Measurements from ENCODE around the gene CACTIN. TPM values are rescaled to one million over a fixed set of nuclear protein-coding genes. Genes with fewer than 3 reads are reported as not detected.

The CACTIN gene
- total RNA-seq, 1 experiment from 2014 or later = 25.1 TPM

GRCh38 chr19:3614858-3615505 is 11.6 kb downstream of the CACTIN start:
- no peak overlapping the region for H3K4me3 Mint-ChIP-seq (ENCODE audit: unreplicated experiment)
- H3K27me3 Mint-ChIP-seq (ENCODE audit: insufficient read depth, unreplicated experiment) = no peaks in the 10 kb centered on the region
- H3K36me3 Mint-ChIP-seq (ENCODE audit: insufficient read depth, unreplicated experiment) = peaks cover 12% of the 10 kb centered on the region
- H3K27ac Mint-ChIP-seq (ENCODE audit: low read depth, unreplicated experiment) = no peak overlapping the region
- TF ChIP-seq CTCF (IDR thresholded peaks at IDR 0.05; ENCODE audit: unreplicated experiment) = no peak
- DNase-seq (ENCODE audit: unreplicated experiment) = no peak
- ChIA-PET POLR2A (interaction anchor here (0.9 kb wide), 1 partner anchor 24 kb away, joined by 3 read pairs; no protein-coding TSS in a partner anchor), CTCF (no interaction called here)
- no peaks in the 10 kb centered on the region for H3K9me3 Mint-ChIP-seq (ENCODE audit: unreplicated experiment)
- no TSS peak for BruUV-seq (replicated peaks)
- no peaks in the 10 kb centered on the region for H3K4me1 Mint-ChIP-seq (ENCODE audit: insufficient read depth, unreplicated experiment)
- intact Hi-C loops (cut with micrococcal nuclease) = no loop called here

GRCh38 chr19:3613818-3614661 is 12.6 kb downstream of the CACTIN start:
- Mint-ChIP-seq H3K36me3 (ENCODE audit: insufficient read depth, unreplicated experiment) (peaks cover 4% of the 10 kb centered on the region), H3K27me3 (ENCODE audit: insufficient read depth, unreplicated experiment) (no peaks in the 10 kb centered on the region), H3K27ac (ENCODE audit: low read depth, unreplicated experiment) (no peak overlapping the region), H3K9me3 (ENCODE audit: unreplicated experiment) (no peaks in the 10 kb centered on the region), H3K4me3 (ENCODE audit: unreplicated experiment) (no peak overlapping the region), H3K4me1 (ENCODE audit: insufficient read depth, unreplicated experiment) (no peaks in the 10 kb centered on the region)
- CTCF ChIA-PET = no interaction called here
- POLR2A ChIA-PET = no interaction called here
- TF ChIP-seq CTCF (IDR thresholded peaks at IDR 0.05; ENCODE audit: unreplicated experiment) = no peak
- no peak for DNase-seq (ENCODE audit: unreplicated experiment)
- BruUV-seq (replicated peaks) = no TSS peak
- intact Hi-C loops (cut with micrococcal nuclease) = no loop called here

- Mint-ChIP-seq H3K4me1 (ENCODE audit: insufficient read depth, unreplicated experiment) (peaks cover 3% of the 10 kb centered on the region), H3K4me3 (ENCODE audit: unreplicated experiment) (no peak overlapping the region), H3K9me3 (ENCODE audit: unreplicated experiment) (no peaks in the 10 kb centered on the region), H3K36me3 (ENCODE audit: insufficient read depth, unreplicated experiment) (peaks cover 4% of the 10 kb centered on the region), H3K27me3 (ENCODE audit: insufficient read depth, unreplicated experiment) (no peaks in the 10 kb centered on the region), H3K27ac (ENCODE audit: low read depth, unreplicated experiment) (no peak overlapping the region)
- DNase-seq (ENCODE audit: unreplicated experiment) = no peak
- intact Hi-C loops (cut with micrococcal nuclease) = no loop called here
- TF ChIP-seq CTCF (IDR thresholded peaks at IDR 0.05; ENCODE audit: unreplicated experiment) = no peak
- ChIA-PET CTCF (interaction anchor here (1.1 kb wide), 1 partner anchor 45 kb away, joined by 3 read pairs; no protein-coding TSS in a partner anchor), POLR2A (no interaction called here)
- no TSS peak for BruUV-seq (replicated peaks)
Measured at GRCh38 chr19:3612901-3613741, 13.5 kb downstream of the CACTIN start.

- intact Hi-C loops (cut with micrococcal nuclease) = no loop called here
- Mint-ChIP-seq H3K27me3 (ENCODE audit: insufficient read depth, unreplicated experiment) (no peaks in the 10 kb centered on the region), H3K27ac (ENCODE audit: low read depth, unreplicated experiment) (no peak overlapping the region), H3K9me3 (ENCODE audit: unreplicated experiment) (no peaks in the 10 kb centered on the region), H3K36me3 (ENCODE audit: insufficient read depth, unreplicated experiment) (peaks cover 4% of the 10 kb centered on the region), H3K4me1 (ENCODE audit: insufficient read depth, unreplicated experiment) (peaks cover 9% of the 10 kb centered on the region), H3K4me3 (ENCODE audit: unreplicated experiment) (no peak overlapping the region)
- BruUV-seq (replicated peaks) = no TSS peak
- TF ChIP-seq CTCF (IDR thresholded peaks at IDR 0.05; ENCODE audit: unreplicated experiment) = no peak
- DNase-seq (ENCODE audit: unreplicated experiment) = no peak
- POLR2A ChIA-PET = no interaction called here
- CTCF ChIA-PET = interaction anchor here (0.5 to 1.1 kb wide), 2 partner anchors 44 to 126 kb away, joined by 3 to 4 read pairs; no protein-coding TSS in a partner anchor
Measured at GRCh38 chr19:3612330-3612729, 14.3 kb downstream of the CACTIN start.
